ENCODE results near the gene RSPO4. TPM values are rescaled to one million over a fixed set of nuclear protein-coding genes. Genes with fewer than 3 reads are reported as not detected.
"Not testable (repeated sequence)": the region's sequence is repeated elsewhere in the genome, so short reads cannot be mapped to it uniquely, and the experiment has no call there.

The RSPO4 gene
- total RNA-seq, 1 donor from 2014 or later = not detected

GRCh38 chr20:1012359-1013168 lies 10.5 kb upstream of the RSPO4 start:
- intact Hi-C loops (cut with DNase I) = no loop called here
- ATAC-seq = no peak
- no peak for DNase-seq (ENCODE audit: missing footprints)

GRCh38 chr20:1010659-1011058 lies 8.5 kb upstream of the RSPO4 start:
- intact Hi-C loops (cut with DNase I) = no loop called here
- DNase-seq (ENCODE audit: missing footprints) = no peak
- no peak for ATAC-seq

GRCh38 chr20:1005452-1006027 lies 3.4 kb upstream of the RSPO4 start:
- DNase-seq (ENCODE audit: missing footprints) (no peak), ATAC-seq (no peak)
- intact Hi-C loops (cut with DNase I) = no loop called here

- DNase-seq (ENCODE audit: missing footprints) (no peak), ATAC-seq (no peak)
- intact Hi-C loops (cut with DNase I) = no loop called here
These were observed 2.0 kb upstream of the RSPO4 start for GRCh38 chr20:1003920-1004697.

GRCh38 chr20:1002682-1003561 lies 811 bp upstream of the RSPO4 start:
- no peak for ATAC-seq
- intact Hi-C loops (cut with DNase I) = no loop called here
- DNase-seq (ENCODE audit: missing footprints) = no peak

GRCh38 chr20:1001116-1001515 lies 995 bp downstream of the RSPO4 start:
- intact Hi-C loops (cut with DNase I) = no loop called here
- no peak for DNase-seq (ENCODE audit: missing footprints)

GRCh38 chr20:998231-998830 lies 3.8 kb downstream of the RSPO4 start:
- intact Hi-C loops (cut with DNase I) = no loop called here
- ATAC-seq (no peak), DNase-seq (ENCODE audit: missing footprints) (no peak)

More at GRCh38 chr20:1001116-1001515, 995 bp downstream of the RSPO4 start:
- ATAC-seq = no peak

- ATAC-seq (no peak), DNase-seq (ENCODE audit: missing footprints) (no peak)
- intact Hi-C loops (cut with DNase I) = no loop called here
These were observed 4.6 kb downstream of the RSPO4 start for GRCh38 chr20:997486-997885.

GRCh38 chr20:997016-997415 lies 5.1 kb downstream of the RSPO4 start:
- ATAC-seq (no peak), DNase-seq (ENCODE audit: missing footprints) (no peak)
- intact Hi-C loops (cut with DNase I) = no loop called here

- no peak for ATAC-seq
- intact Hi-C loops (cut with DNase I) = no loop called here
- no peak for DNase-seq (ENCODE audit: missing footprints)
These were observed 6.9 kb downstream of the RSPO4 start for GRCh38 chr20:995170-995569.

- intact Hi-C loops (cut with DNase I) = no loop called here
- no peak for ATAC-seq
- DNase-seq (ENCODE audit: missing footprints) = no peak
These were observed 9.1 kb downstream of the RSPO4 start for GRCh38 chr20:992801-993535.

- DNase-seq (ENCODE audit: missing footprints) (no peak), ATAC-seq (no peak)
- intact Hi-C loops (cut with DNase I) = no loop called here
These were observed 10.3 kb downstream of the RSPO4 start for GRCh38 chr20:991850-992249.

- DNase-seq (ENCODE audit: missing footprints) (no peak), ATAC-seq (no peak)
- intact Hi-C loops (cut with DNase I) = no loop called here
These were observed 11.7 kb downstream of the RSPO4 start for GRCh38 chr20:990293-990959.

- intact Hi-C loops (cut with DNase I) = no loop called here
- DNase-seq (ENCODE audit: missing footprints) (no peak), ATAC-seq (no peak)
These were observed 13.8 kb downstream of the RSPO4 start for GRCh38 chr20:988272-988671.

- no peak for DNase-seq (ENCODE audit: missing footprints)
- ATAC-seq = no peak
- intact Hi-C loops (cut with DNase I) = no loop called here
These were observed 14.4 kb downstream of the RSPO4 start for GRCh38 chr20:987677-988076.

GRCh38 chr20:986733-987355 lies 15.3 kb downstream of the RSPO4 start:
- DNase-seq (ENCODE audit: missing footprints) = no peak
- no peak for ATAC-seq
- intact Hi-C loops (cut with DNase I) = no loop called here

- DNase-seq (ENCODE audit: missing footprints); intact Hi-C loops (cut with DNase I); ATAC-seq: not testable (repeated sequence)
These were observed 17.1 kb downstream of the RSPO4 start for GRCh38 chr20:984994-985393.
